K562 (cell line): ENCODE data around the gene SLC1A4. TPM values are rescaled to one million over a fixed set of nuclear protein-coding genes. Genes with fewer than 3 reads are reported as not detected.

Source experiments
- BCOR ChIP-seq: fragments of 450-650 bp; IDR thresholded peaks from 2 replicates; pipeline ENCODE4 v1.6.1; 2016
- BRCA1 ChIP-seq, 2 experiments: fragments of 450-650 bp in 1 of 2; sonication (generic) in 1 of 2; formaldehyde crosslinking in 1 of 2; IDR thresholded peaks; 2 replicates each; pipeline versions ENCODE4 v1.5.0 to v1.6.1; 2017 to 2020; ENCODE audit warnings: mild to moderate bottlenecking in 1 of 2, missing genetic modification reagents in 1 of 2
- CHCHD3 ChIP-seq: fragments of 250-450 bp; sonication (Bioruptor Pico); IDR thresholded peaks from 2 replicates; pipeline ENCODE4 v2.1.2; 2022; ENCODE audit warnings: mild to moderate bottlenecking
- FOXA1 ChIP-seq: fragments of 450-650 bp; IDR thresholded peaks from 2 replicates; pipeline ENCODE4 v1.6.1; 2016; ENCODE audit warnings: mild to moderate bottlenecking, borderline replicate concordance
- GATAD2B ChIP-seq: fragments of 450-650 bp; IDR thresholded peaks from 2 replicates; pipeline ENCODE4 v1.6.1; 2017; ENCODE audit warnings: mild to moderate bottlenecking, borderline replicate concordance
- HDGF ChIP-seq: fragments of 450-650 bp; IDR thresholded peaks from 2 replicates; pipeline ENCODE4 v1.6.1; 2016
- HMBOX1 ChIP-seq: sonication (generic); IDR thresholded peaks from 2 replicates; pipeline ENCODE4 v1.6.1; 2016
- JUND ChIP-seq, 2 experiments: IDR thresholded peaks; 2 replicates in 1 of 2; 3 replicates in 1 of 2; pipeline ENCODE4 v1.6.1; 2011; ENCODE audit warnings: borderline replicate concordance in 2 of 2, low read depth in 2 of 2, low read length in 2 of 2, improper control_type of control experiment in 1 of 2, missing biosample characterization in 1 of 2, missing genetic modification characterization in 1 of 2, missing genetic modification reagents in 1 of 2
- MAFK ChIP-seq: IDR thresholded peaks from 2 replicates; pipeline ENCODE4 v1.6.1; 2011; ENCODE audit warnings: low read length, improper control_type of control experiment
- MTA1 ChIP-seq: fragments of 450-650 bp; IDR thresholded peaks from 2 replicates; pipeline ENCODE4 v1.6.1; 2017; ENCODE audit warnings: borderline replicate concordance
- PCBP2 ChIP-seq: fragments of 200-400 bp; formaldehyde crosslinking; IDR thresholded peaks from 2 replicates; pipeline ENCODE4 v1.6.1; 2018; ENCODE audit warnings: low read length, low read depth, mild to moderate bottlenecking, moderate library complexity; ENCODE audit not compliant: poor library complexity, severe bottlenecking
- ZNF124 ChIP-seq: sonication (generic); formaldehyde crosslinking; IDR thresholded peaks from 2 replicates; pipeline ENCODE4 v1.8.1; 2022; ENCODE audit warnings: missing genetic modification reagents
- ZNF583 ChIP-seq: fragments of 250-450 bp; sonication (Bioruptor Pico); IDR thresholded peaks from 2 replicates; pipeline ENCODE4 v1.4.0; 2020
- polyA plus RNA-seq, 8 experiments: library from polyadenylated mRNA; depleted of rRNA in 4 of 8; stranded (reverse) in 5 of 8; unstranded in 3 of 8; fragments of >200 nt; fragmentation: Nextera tagmentation in 2 of 8; fragmentation: Illumina TruSeq in 1 of 8; extraction: Ambion mirVana in 2 of 8; extraction: Trizol in 1 of 8; gene quantifications; 2 replicates each; pipeline versions ENCODE4 v1.2.1 to v1.2.3, GENCODE V29; 2011 to 2014; ENCODE audit warnings: inconsistent platforms in 1 of 8, missing spikeins in 1 of 8
- total RNA-seq, 7 experiments: library from RNA; depleted of rRNA in 6 of 7; stranded (reverse); fragments of >200 nt in 6 of 7; fragmentation: Illumina TruSeq in 2 of 7; extraction: Trizol in 2 of 7; gene quantifications; 2 replicates each; pipeline versions ENCODE4 v1.2.1 to v1.2.3, GENCODE V29; 2011 to 2021; ENCODE audit warnings: low replicate concordance in 1 of 7
- TF ChIP-seq, protein P1 (sequence below): fragments of 250-450 bp; sonication (Bioruptor Pico); IDR thresholded peaks from 2 replicates; pipeline ENCODE4 v1.9.0; 2021; ENCODE audit warnings: mild to moderate bottlenecking, inconsistent platforms
- TF ChIP-seq, protein P2 (sequence below): sonication (generic); formaldehyde crosslinking; IDR thresholded peaks from 2 replicates; pipeline ENCODE4 v1.8.0; 2022; ENCODE audit warnings: missing genetic modification reagents, mild to moderate bottlenecking, borderline replicate concordance
- TF ChIP-seq, protein P3 (sequence below): fragments of 450-650 bp; IDR thresholded peaks from 2 replicates; pipeline ENCODE4 v1.6.1; 2018; ENCODE audit not compliant: partially characterized antibody

Gene SLC1A4
- total and polyA plus RNA-seq, 9 of the 15 experiments (the other 6 are each of a cell fraction or from before 2014, with no cell fraction given) = 4.4 to 24.0 (median 10.9) TPM

GRCh38 chr2:65021709-65022108 is 32.5 kb downstream of the SLC1A4 start (continued):
- TF ChIP-seq, protein P1, sequence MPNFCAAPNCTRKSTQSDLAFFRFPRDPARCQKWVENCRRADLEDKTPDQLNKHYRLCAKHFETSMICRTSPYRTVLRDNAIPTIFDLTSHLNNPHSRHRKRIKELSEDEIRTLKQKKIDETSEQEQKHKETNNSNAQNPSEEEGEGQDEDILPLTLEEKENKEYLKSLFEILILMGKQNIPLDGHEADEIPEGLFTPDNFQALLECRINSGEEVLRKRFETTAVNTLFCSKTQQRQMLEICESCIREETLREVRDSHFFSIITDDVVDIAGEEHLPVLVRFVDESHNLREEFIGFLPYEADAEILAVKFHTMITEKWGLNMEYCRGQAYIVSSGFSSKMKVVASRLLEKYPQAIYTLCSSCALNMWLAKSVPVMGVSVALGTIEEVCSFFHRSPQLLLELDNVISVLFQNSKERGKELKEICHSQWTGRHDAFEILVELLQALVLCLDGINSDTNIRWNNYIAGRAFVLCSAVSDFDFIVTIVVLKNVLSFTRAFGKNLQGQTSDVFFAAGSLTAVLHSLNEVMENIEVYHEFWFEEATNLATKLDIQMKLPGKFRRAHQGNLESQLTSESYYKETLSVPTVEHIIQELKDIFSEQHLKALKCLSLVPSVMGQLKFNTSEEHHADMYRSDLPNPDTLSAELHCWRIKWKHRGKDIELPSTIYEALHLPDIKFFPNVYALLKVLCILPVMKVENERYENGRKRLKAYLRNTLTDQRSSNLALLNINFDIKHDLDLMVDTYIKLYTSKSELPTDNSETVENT = no peak
- no peak for TF ChIP-seq CHCHD3 (CRISPR knock-in tag)
- no peak for TF ChIP-seq ZNF124 (CRISPR knock-in tag)
- peak; percentile 69 for TF ChIP-seq MAFK
- peak; percentile 19; the same call in 1 of the 2 replicates for TF ChIP-seq BCOR
- no peak for TF ChIP-seq HDGF
- no peak for TF ChIP-seq FOXA1
- TF ChIP-seq JUND (IDR thresholded peaks at IDR 0.05; ENCODE audit: borderline replicate concordance, low read depth, low read length) = peak; percentile 75; the same call in 1 of the 2 replicates
- peak; percentile 62; the same call in 2 of the 3 replicates for TF ChIP-seq JUND (tag; IDR thresholded peaks at IDR 0.05; ENCODE audit: borderline replicate concordance, low read depth, low read length)
- no peak for TF ChIP-seq ZNF583 (CRISPR knock-in tag)
- peak; percentile 81 for TF ChIP-seq GATAD2B
- TF ChIP-seq, protein P2, sequence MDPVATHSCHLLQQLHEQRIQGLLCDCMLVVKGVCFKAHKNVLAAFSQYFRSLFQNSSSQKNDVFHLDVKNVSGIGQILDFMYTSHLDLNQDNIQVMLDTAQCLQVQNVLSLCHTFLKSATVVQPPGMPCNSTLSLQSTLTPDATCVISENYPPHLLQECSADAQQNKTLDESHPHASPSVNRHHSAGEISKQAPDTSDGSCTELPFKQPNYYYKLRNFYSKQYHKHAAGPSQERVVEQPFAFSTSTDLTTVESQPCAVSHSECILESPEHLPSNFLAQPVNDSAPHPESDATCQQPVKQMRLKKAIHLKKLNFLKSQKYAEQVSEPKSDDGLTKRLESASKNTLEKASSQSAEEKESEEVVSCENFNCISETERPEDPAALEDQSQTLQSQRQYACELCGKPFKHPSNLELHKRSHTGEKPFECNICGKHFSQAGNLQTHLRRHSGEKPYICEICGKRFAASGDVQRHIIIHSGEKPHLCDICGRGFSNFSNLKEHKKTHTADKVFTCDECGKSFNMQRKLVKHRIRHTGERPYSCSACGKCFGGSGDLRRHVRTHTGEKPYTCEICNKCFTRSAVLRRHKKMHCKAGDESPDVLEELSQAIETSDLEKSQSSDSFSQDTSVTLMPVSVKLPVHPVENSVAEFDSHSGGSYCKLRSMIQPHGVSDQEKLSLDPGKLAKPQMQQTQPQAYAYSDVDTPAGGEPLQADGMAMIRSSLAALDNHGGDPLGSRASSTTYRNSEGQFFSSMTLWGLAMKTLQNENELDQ = no peak
- TF ChIP-seq BRCA1 (IDR thresholded peaks at IDR 0.05) = no peak
- no peak for TF ChIP-seq BRCA1 (CRISPR knock-in tag; IDR thresholded peaks at IDR 0.05)
- peak; percentile 70 for TF ChIP-seq MTA1
- TF ChIP-seq, protein P3, sequence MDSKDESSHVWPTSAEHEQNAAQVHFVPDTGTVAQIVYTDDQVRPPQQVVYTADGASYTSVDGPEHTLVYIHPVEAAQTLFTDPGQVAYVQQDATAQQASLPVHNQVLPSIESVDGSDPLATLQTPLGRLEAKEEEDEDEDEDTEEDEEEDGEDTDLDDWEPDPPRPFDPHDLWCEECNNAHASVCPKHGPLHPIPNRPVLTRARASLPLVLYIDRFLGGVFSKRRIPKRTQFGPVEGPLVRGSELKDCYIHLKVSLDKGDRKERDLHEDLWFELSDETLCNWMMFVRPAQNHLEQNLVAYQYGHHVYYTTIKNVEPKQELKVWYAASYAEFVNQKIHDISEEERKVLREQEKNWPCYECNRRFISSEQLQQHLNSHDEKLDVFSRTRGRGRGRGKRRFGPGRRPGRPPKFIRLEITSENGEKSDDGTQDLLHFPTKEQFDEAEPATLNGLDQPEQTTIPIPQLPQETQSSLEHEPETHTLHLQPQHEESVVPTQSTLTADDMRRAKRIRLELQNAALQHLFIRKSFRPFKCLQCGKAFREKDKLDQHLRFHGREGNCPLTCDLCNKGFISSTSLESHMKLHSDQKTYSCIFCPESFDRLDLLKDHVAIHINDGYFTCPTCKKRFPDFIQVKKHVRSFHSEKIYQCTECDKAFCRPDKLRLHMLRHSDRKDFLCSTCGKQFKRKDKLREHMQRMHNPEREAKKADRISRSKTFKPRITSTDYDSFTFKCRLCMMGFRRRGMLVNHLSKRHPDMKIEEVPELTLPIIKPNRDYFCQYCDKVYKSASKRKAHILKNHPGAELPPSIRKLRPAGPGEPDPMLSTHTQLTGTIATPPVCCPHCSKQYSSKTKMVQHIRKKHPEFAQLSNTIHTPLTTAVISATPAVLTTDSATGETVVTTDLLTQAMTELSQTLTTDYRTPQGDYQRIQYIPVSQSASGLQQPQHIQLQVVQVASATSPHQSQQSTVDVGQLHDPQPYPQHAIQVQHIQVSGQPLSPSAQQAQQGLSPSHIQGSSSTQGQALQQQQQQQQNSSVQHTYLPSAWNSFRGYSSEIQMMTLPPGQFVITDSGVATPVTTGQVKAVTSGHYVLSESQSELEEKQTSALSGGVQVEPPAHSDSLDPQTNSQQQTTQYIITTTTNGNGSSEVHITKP = peak; percentile 22
- TF ChIP-seq PCBP2 = no peak
- no peak for TF ChIP-seq HMBOX1
